Transverse colon (tissue), 4 donors: ENCODE data around the gene USP13. TPM values are rescaled to one million over a fixed set of nuclear protein-coding genes. Genes with fewer than 3 reads are reported as not detected.

Source experiments
- DNase-seq: peaks from one replicate; pipeline ENCODE4 v3.0.0-alpha.2; 2019
- H3K27ac ChIP-seq, 4 donors: fragments of 200-600 bp; sonication (generic); 2 replicates each; pipeline ENCODE4 v1.5.1; 2016 to 2018; ENCODE audit warnings: inconsistent platforms in 4 of 4
- H3K27me3 ChIP-seq: fragments of 200-600 bp; sonication (generic); 2 replicates; pipeline ENCODE4 v1.5.1; 2017; ENCODE audit warnings: inconsistent platforms
- H3K36me3 ChIP-seq, 4 donors: fragments of 200-600 bp; sonication (generic); 2 replicates each; pipeline ENCODE4 v1.5.1; 2017 to 2019; ENCODE audit warnings: inconsistent platforms in 4 of 4
- H3K4me1 ChIP-seq, 4 donors: fragments of 200-600 bp; sonication (generic); 2 replicates each; pipeline ENCODE4 v1.5.1; 2017 to 2020; ENCODE audit warnings: inconsistent platforms in 4 of 4
- H3K4me3 ChIP-seq, 4 donors: fragments of 200-600 bp; sonication (generic); 1 replicate in 1 of 4; 2 replicates in 3 of 4; pipeline versions ENCODE4 v1.5.1 to v1.6.1; 2017 to 2019; ENCODE audit warnings: inconsistent platforms in 4 of 4
- H3K9me3 ChIP-seq, 2 donors: fragments of 200-600 bp; sonication (generic); 2 replicates each; pipeline ENCODE4 v1.5.1; 2017 to 2019; ENCODE audit warnings: inconsistent platforms in 2 of 2
- CTCF ChIP-seq, 5 experiments: fragments of 200-600 bp in 3 of 5; fragments of 450-650 bp in 2 of 5; sonication (generic) in 3 of 5; IDR thresholded peaks; 1 replicate in 2 of 5; 2 replicates in 3 of 5; pipeline ENCODE4 v1.5.1; 2016 to 2017; ENCODE audit warnings: antibody characterized with exemption in 5 of 5, inconsistent platforms in 3 of 5, mild to moderate bottlenecking in 2 of 5, moderate library complexity in 1 of 5
- EP300 ChIP-seq: sonication (generic); formaldehyde crosslinking; IDR thresholded peaks from one replicate; pipeline ENCODE4 v1.6.1; 2017; ENCODE audit warnings: antibody characterized with exemption, low read depth
- POLR2A ChIP-seq: fragments of 450-650 bp; IDR thresholded peaks from one replicate; pipeline ENCODE4 v1.6.1; 2016; ENCODE audit warnings: antibody characterized with exemption, mild to moderate bottlenecking, moderate library complexity
- POLR2AphosphoS5 ChIP-seq, 3 donors: sonication (generic); formaldehyde crosslinking; IDR thresholded peaks; one replicate each; pipeline ENCODE4 v1.6.1; 2016; ENCODE audit warnings: antibody characterized with exemption in 3 of 3
- WGBS, 2 donors: methylation state at CpG; one replicate each; pipeline ENCODE4 v1.1.5; 2018; ENCODE audit warnings: low coverage in 1 of 2; 5-methylcytosine and 5-hydroxymethylcytosine counted together
- in situ Hi-C, 4 donors: fragments of 200-750 bp; cut with MboI; loops; one replicate each; pipeline versions ENCODE4 v1.15.0 to v1.15.1; 2017; ENCODE audit warnings: low sequenced_read_pairs in 3 of 4, low pct_ligation_motif_present in 1 of 4, low pct_unique_long_range_greater_than_20kb in 1 of 4
- intact Hi-C: fragments of 100-400 bp; cut with DNase I; formaldehyde crosslinking; loops from one replicate; pipeline ENCODE4 v1.15.1; 2023; ENCODE audit warnings: low total_unique reads
- total RNA-seq, 4 donors: library from RNA; depleted of rRNA; stranded (reverse); fragments of >200 nt; gene quantifications; one replicate each; pipeline ENCODE4 v1.1.0, GENCODE V29; 2016

USP13 gene
- total RNA-seq, 4 donors from 2014 or later, result 2.0 to 3.7 (median 2.7) TPM

- WGBS, 2 donors, result 59 to 68% methylated on average over 3 to 4 of the region's 4 CpGs
- H3K4me3 ChIP-seq, result no peak overlapping the region
- no peaks in the 10 kb centered on the region for H3K36me3 ChIP-seq
- intact Hi-C loops (no loop called here), in situ Hi-C loops (no loop called here)
- no peaks in the 10 kb centered on the region for H3K4me1 ChIP-seq
- DNase-seq, result no peak
- H3K27me3 ChIP-seq, result peaks cover 6% of the 10 kb centered on the region
- H3K27ac ChIP-seq, result no peak overlapping the region
- TF ChIP-seq CTCF (IDR thresholded peaks at IDR 0.05), result no peak
- TF ChIP-seq EP300, result no peak
- TF ChIP-seq POLR2A, result no peak
- TF ChIP-seq POLR2AphosphoS5 (IDR thresholded peaks at IDR 0.05), result no peak
- no peaks in the 10 kb centered on the region for H3K9me3 ChIP-seq
Measured at GRCh38 chr3:179794355-179794754, 141.5 kb downstream of the USP13 start.

GRCh38 chr3:179796421-179796820 lies 143.6 kb downstream of the USP13 start:
- Histone ChIP-seq H3K36me3 (no peaks in the 10 kb centered on the region), H3K4me1 (no peaks in the 10 kb centered on the region), H3K4me3 (no peak overlapping the region), H3K27me3 (peaks cover 6% of the 10 kb centered on the region), H3K27ac (no peak overlapping the region), H3K9me3 (no peaks in the 10 kb centered on the region)
- intact Hi-C loops (no loop called here), in situ Hi-C loops (no loop called here)
- WGBS, 2 donors, result 65 to 77% methylated on average over 4 of the region's 4 CpGs
- DNase-seq, result no peak
- no peak for TF ChIP-seq POLR2AphosphoS5 (IDR thresholded peaks at IDR 0.05)
- no peak for TF ChIP-seq EP300
- TF ChIP-seq POLR2A, result no peak
- TF ChIP-seq CTCF (IDR thresholded peaks at IDR 0.05), result no peak

DNA sequence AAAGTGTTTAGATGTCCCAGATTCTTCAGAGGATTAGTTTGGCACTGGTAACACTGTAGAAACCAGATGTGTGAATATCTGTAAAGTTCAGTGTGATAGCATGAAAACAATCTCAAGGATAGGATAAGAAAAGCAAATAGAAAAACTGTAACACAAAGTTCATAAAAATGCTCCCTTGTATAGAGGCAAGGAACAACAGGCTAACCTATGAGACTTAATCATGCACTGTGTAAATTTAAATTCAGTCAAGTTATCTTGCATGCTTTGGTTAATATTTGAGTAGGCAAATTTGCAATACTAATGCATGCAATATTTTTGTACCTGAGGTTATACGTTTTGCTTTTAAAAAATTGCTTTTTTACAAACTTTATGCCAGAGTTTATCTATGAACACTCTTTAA lies 144.4 kb downstream of the USP13 start:
- Histone ChIP-seq H3K4me3 (no peak overlapping the region), H3K36me3 (no peaks in the 10 kb centered on the region), H3K9me3 (no peaks in the 10 kb centered on the region), H3K27ac (no peak overlapping the region), H3K4me1 (no peaks in the 10 kb centered on the region), H3K27me3 (peaks cover 6% of the 10 kb centered on the region)
- in situ Hi-C loops (no loop called here), intact Hi-C loops (no loop called here)
- TF ChIP-seq POLR2AphosphoS5 (IDR thresholded peaks at IDR 0.05) (no peak), CTCF (IDR thresholded peaks at IDR 0.05) (no peak), POLR2A (no peak), EP300 (no peak)
- DNase-seq, result no peak
- 25 to 53% methylated on average over 1 of the region's 1 CpG for WGBS, 2 donors

- Histone ChIP-seq H3K27ac (no peak overlapping the region), H3K9me3 (no peaks in the 10 kb centered on the region), H3K4me3 (no peak overlapping the region), H3K27me3 (peaks cover 12% of the 10 kb centered on the region), H3K4me1 (no peaks in the 10 kb centered on the region), H3K36me3 (no peaks in the 10 kb centered on the region)
- in situ Hi-C loops, result no loop called here
- DNase-seq, result no peak
- TF ChIP-seq POLR2A (no peak), POLR2AphosphoS5 (IDR thresholded peaks at IDR 0.05) (no peak), EP300 (no peak), CTCF (IDR thresholded peaks at IDR 0.05) (no peak)
- intact Hi-C loops, result no loop called here
Measured at GRCh38 chr3:179801263-179801662, 148.4 kb downstream of the USP13 start.
